WTC11 (cell line): ENCODE data around the gene FALEC. TPM values are rescaled to one million over a fixed set of nuclear protein-coding genes. Genes with fewer than 3 reads are reported as not detected.
A peak's percentile ranks its signal among the peaks of the same experiment; 100 is the strongest.

Experiments
- ATAC-seq: fragments of 200-7000 bp; cut with Tn5 transposase; 2 replicates; pipeline ENCODE4 v1.10.0; 2021; ENCODE audit warnings: mild to moderate bottlenecking, moderate library complexity
- CTCF ChIA-PET: fragments of 300-600 bp; sonication (Branson Sonifier 250); formaldehyde crosslinking; loops from one replicate; lab custom pipeline; 2021; ENCODE audit warnings: antibody characterized with exemption; lab: Charles Lee
- POLR2A ChIA-PET: fragments of 350-600 bp; sonication (Branson Sonifier 250); formaldehyde crosslinking; loops from one replicate; lab custom pipeline; 2021; ENCODE audit warnings: antibody characterized with exemption; lab: Charles Lee
- DNase-seq: peaks from one replicate; pipeline ENCODE4 v3.0.0; 2021; ENCODE audit warnings: low spot score
- H3K27ac Mint-ChIP-seq: 2 replicates; pipeline ENCODE4 v1.8.0; 2021; ENCODE audit warnings: mixed read lengths
- H3K27me3 Mint-ChIP-seq: 2 replicates; pipeline ENCODE4 v1.8.0; 2021; ENCODE audit warnings: low read depth, mild to moderate bottlenecking, moderate library complexity, mixed read lengths
- H3K36me3 Mint-ChIP-seq: 2 replicates; pipeline ENCODE4 v1.8.0; 2021; ENCODE audit warnings: mixed read lengths
- H3K4me1 Mint-ChIP-seq: 2 replicates; pipeline ENCODE4 v1.8.0; 2022; ENCODE audit warnings: mixed read lengths
- H3K4me3 Mint-ChIP-seq: 2 replicates; pipeline ENCODE4 v1.8.0; 2021; ENCODE audit warnings: mild to moderate bottlenecking, moderate library complexity, mixed read lengths
- H3K9me3 Mint-ChIP-seq: 2 replicates; pipeline ENCODE4 v1.8.0; 2021; ENCODE audit warnings: mixed read lengths
- CBFB ChIP-seq: sonication (generic); formaldehyde crosslinking; IDR thresholded peaks from 2 replicates; pipeline ENCODE4 v1.8.1; 2022; ENCODE audit warnings: mild to moderate bottlenecking, low read depth, missing genetic modification reagents
- ELF4 ChIP-seq: sonication (generic); formaldehyde crosslinking; IDR thresholded peaks from 2 replicates; pipeline ENCODE4 v1.8.1; 2022; ENCODE audit warnings: low read depth, mild to moderate bottlenecking, moderate library complexity, missing genetic modification reagents
- ERG ChIP-seq: fragments of 250-450 bp; sonication (Bioruptor Pico); IDR thresholded peaks from 2 replicates; pipeline ENCODE4 v1.8.0; 2021; ENCODE audit warnings: mild to moderate bottlenecking
- ESRRA ChIP-seq: sonication (generic); formaldehyde crosslinking; IDR thresholded peaks from 2 replicates; pipeline ENCODE4 v1.8.1; 2022; ENCODE audit warnings: mild to moderate bottlenecking, missing genetic modification reagents, borderline replicate concordance
- GRHL2 ChIP-seq: fragments of 250-450 bp; sonication (Bioruptor Pico); IDR thresholded peaks from 2 replicates; pipeline ENCODE4 v1.8.0; 2022; ENCODE audit warnings: mild to moderate bottlenecking, moderate library complexity; ENCODE audit not compliant: insufficient replicate concordance, severe bottlenecking
- IRF1 ChIP-seq: sonication (generic); formaldehyde crosslinking; IDR thresholded peaks from 2 replicates; pipeline ENCODE4 v1.8.0; 2023; ENCODE audit warnings: missing genetic modification reagents
- MYBL2 ChIP-seq: sonication (generic); formaldehyde crosslinking; IDR thresholded peaks from 2 replicates; pipeline ENCODE4 v1.8.1; 2023; ENCODE audit warnings: mild to moderate bottlenecking, moderate library complexity, missing genetic modification reagents
- NFE2L1 ChIP-seq: sonication (generic); formaldehyde crosslinking; IDR thresholded peaks from 2 replicates; pipeline ENCODE4 v1.8.1; 2023; ENCODE audit warnings: missing genetic modification reagents
- NR3C1 ChIP-seq: sonication (generic); formaldehyde crosslinking; conservative IDR thresholded peaks from 2 replicates; pipeline ENCODE4 v1.8.1; 2023; ENCODE audit warnings: low read depth, mild to moderate bottlenecking, missing genetic modification reagents
- OVOL2 ChIP-seq: fragments of 250-450 bp; sonication (Bioruptor Pico); IDR thresholded peaks from 2 replicates; pipeline ENCODE4 v1.9.0; 2021; ENCODE audit warnings: mild to moderate bottlenecking, borderline replicate concordance
- PREB ChIP-seq: sonication (generic); formaldehyde crosslinking; IDR thresholded peaks from 2 replicates; pipeline ENCODE4 v1.8.1; 2022; ENCODE audit warnings: mild to moderate bottlenecking, missing genetic modification reagents, moderate library complexity, borderline replicate concordance
- TCF7 ChIP-seq: sonication (generic); formaldehyde crosslinking; IDR thresholded peaks from 2 replicates; pipeline ENCODE4 v1.8.0; 2022; ENCODE audit warnings: mild to moderate bottlenecking, low read depth, missing genetic modification reagents, moderate library complexity
- TP53 ChIP-seq: sonication (generic); formaldehyde crosslinking; IDR thresholded peaks from 2 replicates; pipeline ENCODE4 v1.8.1; 2023; ENCODE audit warnings: mild to moderate bottlenecking, missing genetic modification reagents
- USF2 ChIP-seq: sonication (generic); formaldehyde crosslinking; IDR thresholded peaks from 2 replicates; pipeline ENCODE4 v1.8.1; 2023; ENCODE audit warnings: mild to moderate bottlenecking, missing genetic modification reagents, moderate library complexity
- ZBTB43 ChIP-seq: sonication (generic); formaldehyde crosslinking; IDR thresholded peaks from 2 replicates; pipeline ENCODE4 v1.8.1; 2023; ENCODE audit warnings: mild to moderate bottlenecking, missing genetic modification reagents
- total RNA-seq: library from RNA; stranded (reverse); gene quantifications from 3 replicates; pipeline ENCODE4 v1.2.3, GENCODE V29; 2021
- TF ChIP-seq, protein P1 (sequence below): sonication (generic); formaldehyde crosslinking; IDR thresholded peaks from 2 replicates; pipeline ENCODE4 v1.8.0; 2023; ENCODE audit warnings: missing genetic modification reagents, mild to moderate bottlenecking, borderline replicate concordance
- TF ChIP-seq, protein P2 (sequence below): sonication (generic); formaldehyde crosslinking; conservative IDR thresholded peaks from 2 replicates; pipeline ENCODE4 v1.8.1; 2023; ENCODE audit warnings: mild to moderate bottlenecking, low read depth, missing genetic modification reagents, moderate library complexity
- TF ChIP-seq, protein P3 (sequence below): sonication (generic); formaldehyde crosslinking; IDR thresholded peaks from 2 replicates; pipeline ENCODE4 v1.8.1; 2023; ENCODE audit warnings: mild to moderate bottlenecking, moderate library complexity, missing genetic modification reagents
- TF ChIP-seq, protein P4 (sequence below): sonication (generic); formaldehyde crosslinking; IDR thresholded peaks from 2 replicates; pipeline ENCODE4 v1.8.0; 2023; ENCODE audit warnings: mild to moderate bottlenecking, missing genetic modification reagents

FALEC gene
- total RNA-seq, 1 experiment from 2014 or later, result 1.2 TPM

GRCh38 chr1:150582371-150582770, 66.8 kb downstream of the FALEC start:
- peaks cover 11% of the 10 kb centered on the region for H3K4me1 Mint-ChIP-seq
- CTCF ChIA-PET, result interaction anchor here (1.1 kb wide), 1 partner anchor 23 kb away, joined by 3 read pairs; no protein-coding TSS in a partner anchor
- H3K9me3 Mint-ChIP-seq, result no peaks in the 10 kb centered on the region
- H3K4me3 Mint-ChIP-seq, result no peak overlapping the region
- POLR2A ChIA-PET, result interaction anchor here (0.6 kb wide), 1 partner anchor 231 kb away, joined by 3 read pairs; no protein-coding TSS in a partner anchor
- peak overlapping the region; percentile 67; the same call in 1 of the 2 replicates for H3K27ac Mint-ChIP-seq
- H3K27me3 Mint-ChIP-seq, result no peaks in the 10 kb centered on the region; the same call in 1 of the 2 replicates
- DNase-seq, result no peak
- TF ChIP-seq NR3C1 (no peak), TCF7 (no peak), TP53 (CRISPR knock-in tag) (no peak), ERG (no peak), CBFB (CRISPR knock-in tag) (no peak), IRF1 (CRISPR knock-in tag) (no peak), OVOL2 (CRISPR knock-in tag) (no peak), NFE2L1 (no peak), MYBL2 (CRISPR knock-in tag) (no peak), USF2 (CRISPR knock-in tag) (no peak), ZBTB43 (CRISPR knock-in tag) (no peak), ESRRA (no peak), ELF4 (CRISPR knock-in tag) (no peak), GRHL2 (CRISPR knock-in tag) (no peak), PREB (no peak)
- TF ChIP-seq, protein P1, sequence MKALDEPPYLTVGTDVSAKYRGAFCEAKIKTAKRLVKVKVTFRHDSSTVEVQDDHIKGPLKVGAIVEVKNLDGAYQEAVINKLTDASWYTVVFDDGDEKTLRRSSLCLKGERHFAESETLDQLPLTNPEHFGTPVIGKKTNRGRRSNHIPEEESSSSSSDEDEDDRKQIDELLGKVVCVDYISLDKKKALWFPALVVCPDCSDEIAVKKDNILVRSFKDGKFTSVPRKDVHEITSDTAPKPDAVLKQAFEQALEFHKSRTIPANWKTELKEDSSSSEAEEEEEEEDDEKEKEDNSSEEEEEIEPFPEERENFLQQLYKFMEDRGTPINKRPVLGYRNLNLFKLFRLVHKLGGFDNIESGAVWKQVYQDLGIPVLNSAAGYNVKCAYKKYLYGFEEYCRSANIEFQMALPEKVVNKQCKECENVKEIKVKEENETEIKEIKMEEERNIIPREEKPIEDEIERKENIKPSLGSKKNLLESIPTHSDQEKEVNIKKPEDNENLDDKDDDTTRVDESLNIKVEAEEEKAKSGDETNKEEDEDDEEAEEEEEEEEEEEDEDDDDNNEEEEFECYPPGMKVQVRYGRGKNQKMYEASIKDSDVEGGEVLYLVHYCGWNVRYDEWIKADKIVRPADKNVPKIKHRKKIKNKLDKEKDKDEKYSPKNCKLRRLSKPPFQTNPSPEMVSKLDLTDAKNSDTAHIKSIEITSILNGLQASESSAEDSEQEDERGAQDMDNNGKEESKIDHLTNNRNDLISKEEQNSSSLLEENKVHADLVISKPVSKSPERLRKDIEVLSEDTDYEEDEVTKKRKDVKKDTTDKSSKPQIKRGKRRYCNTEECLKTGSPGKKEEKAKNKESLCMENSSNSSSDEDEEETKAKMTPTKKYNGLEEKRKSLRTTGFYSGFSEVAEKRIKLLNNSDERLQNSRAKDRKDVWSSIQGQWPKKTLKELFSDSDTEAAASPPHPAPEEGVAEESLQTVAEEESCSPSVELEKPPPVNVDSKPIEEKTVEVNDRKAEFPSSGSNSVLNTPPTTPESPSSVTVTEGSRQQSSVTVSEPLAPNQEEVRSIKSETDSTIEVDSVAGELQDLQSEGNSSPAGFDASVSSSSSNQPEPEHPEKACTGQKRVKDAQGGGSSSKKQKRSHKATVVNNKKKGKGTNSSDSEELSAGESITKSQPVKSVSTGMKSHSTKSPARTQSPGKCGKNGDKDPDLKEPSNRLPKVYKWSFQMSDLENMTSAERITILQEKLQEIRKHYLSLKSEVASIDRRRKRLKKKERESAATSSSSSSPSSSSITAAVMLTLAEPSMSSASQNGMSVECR (CRISPR knock-in tag), result no peak
- TF ChIP-seq, protein P2, sequence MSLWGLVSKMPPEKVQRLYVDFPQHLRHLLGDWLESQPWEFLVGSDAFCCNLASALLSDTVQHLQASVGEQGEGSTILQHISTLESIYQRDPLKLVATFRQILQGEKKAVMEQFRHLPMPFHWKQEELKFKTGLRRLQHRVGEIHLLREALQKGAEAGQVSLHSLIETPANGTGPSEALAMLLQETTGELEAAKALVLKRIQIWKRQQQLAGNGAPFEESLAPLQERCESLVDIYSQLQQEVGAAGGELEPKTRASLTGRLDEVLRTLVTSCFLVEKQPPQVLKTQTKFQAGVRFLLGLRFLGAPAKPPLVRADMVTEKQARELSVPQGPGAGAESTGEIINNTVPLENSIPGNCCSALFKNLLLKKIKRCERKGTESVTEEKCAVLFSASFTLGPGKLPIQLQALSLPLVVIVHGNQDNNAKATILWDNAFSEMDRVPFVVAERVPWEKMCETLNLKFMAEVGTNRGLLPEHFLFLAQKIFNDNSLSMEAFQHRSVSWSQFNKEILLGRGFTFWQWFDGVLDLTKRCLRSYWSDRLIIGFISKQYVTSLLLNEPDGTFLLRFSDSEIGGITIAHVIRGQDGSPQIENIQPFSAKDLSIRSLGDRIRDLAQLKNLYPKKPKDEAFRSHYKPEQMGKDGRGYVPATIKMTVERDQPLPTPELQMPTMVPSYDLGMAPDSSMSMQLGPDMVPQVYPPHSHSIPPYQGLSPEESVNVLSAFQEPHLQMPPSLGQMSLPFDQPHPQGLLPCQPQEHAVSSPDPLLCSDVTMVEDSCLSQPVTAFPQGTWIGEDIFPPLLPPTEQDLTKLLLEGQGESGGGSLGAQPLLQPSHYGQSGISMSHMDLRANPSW (CRISPR knock-in tag), result no peak
- TF ChIP-seq, protein P3, sequence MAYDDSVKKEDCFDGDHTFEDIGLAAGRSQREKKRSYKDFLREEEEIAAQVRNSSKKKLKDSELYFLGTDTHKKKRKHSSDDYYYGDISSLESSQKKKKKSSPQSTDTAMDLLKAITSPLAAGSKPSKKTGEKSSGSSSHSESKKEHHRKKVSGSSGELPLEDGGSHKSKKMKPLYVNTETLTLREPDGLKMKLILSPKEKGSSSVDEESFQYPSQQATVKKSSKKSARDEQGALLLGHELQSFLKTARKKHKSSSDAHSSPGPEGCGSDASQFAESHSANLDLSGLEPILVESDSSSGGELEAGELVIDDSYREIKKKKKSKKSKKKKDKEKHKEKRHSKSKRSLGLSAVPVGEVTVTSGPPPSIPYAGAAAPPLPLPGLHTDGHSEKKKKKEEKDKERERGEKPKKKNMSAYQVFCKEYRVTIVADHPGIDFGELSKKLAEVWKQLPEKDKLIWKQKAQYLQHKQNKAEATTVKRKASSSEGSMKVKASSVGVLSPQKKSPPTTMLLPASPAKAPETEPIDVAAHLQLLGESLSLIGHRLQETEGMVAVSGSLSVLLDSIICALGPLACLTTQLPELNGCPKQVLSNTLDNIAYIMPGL (CRISPR knock-in tag), result no peak
- TF ChIP-seq, protein P4, sequence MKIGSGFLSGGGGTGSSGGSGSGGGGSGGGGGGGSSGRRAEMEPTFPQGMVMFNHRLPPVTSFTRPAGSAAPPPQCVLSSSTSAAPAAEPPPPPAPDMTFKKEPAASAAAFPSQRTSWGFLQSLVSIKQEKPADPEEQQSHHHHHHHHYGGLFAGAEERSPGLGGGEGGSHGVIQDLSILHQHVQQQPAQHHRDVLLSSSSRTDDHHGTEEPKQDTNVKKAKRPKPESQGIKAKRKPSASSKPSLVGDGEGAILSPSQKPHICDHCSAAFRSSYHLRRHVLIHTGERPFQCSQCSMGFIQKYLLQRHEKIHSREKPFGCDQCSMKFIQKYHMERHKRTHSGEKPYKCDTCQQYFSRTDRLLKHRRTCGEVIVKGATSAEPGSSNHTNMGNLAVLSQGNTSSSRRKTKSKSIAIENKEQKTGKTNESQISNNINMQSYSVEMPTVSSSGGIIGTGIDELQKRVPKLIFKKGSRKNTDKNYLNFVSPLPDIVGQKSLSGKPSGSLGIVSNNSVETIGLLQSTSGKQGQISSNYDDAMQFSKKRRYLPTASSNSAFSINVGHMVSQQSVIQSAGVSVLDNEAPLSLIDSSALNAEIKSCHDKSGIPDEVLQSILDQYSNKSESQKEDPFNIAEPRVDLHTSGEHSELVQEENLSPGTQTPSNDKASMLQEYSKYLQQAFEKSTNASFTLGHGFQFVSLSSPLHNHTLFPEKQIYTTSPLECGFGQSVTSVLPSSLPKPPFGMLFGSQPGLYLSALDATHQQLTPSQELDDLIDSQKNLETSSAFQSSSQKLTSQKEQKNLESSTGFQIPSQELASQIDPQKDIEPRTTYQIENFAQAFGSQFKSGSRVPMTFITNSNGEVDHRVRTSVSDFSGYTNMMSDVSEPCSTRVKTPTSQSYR (CRISPR knock-in tag), result no peak
- no peak for ATAC-seq
- peaks cover 19% of the 10 kb centered on the region for H3K36me3 Mint-ChIP-seq
